Measurements from ENCODE around the gene LRP2.

GRCh38 chr2:169254774-169255173 lies 107.6 kb downstream of the LRP2 start:
- TF ChIP-seq CTCF (IDR thresholded peaks at IDR 0.05; ENCODE audit: poor library complexity) (no peak), EZH2phosphoT487 (IDR thresholded peaks at IDR 0.05; ENCODE audit: low read depth, severe bottlenecking, unreplicated experiment) (no peak), EZH2 (IDR thresholded peaks at IDR 0.05; ENCODE audit: borderline replicate concordance) (no peak)

Measured in hepatocyte (in vitro differentiated cells).